Measurements from ENCODE around the gene TMEM245. TPM values are rescaled to one million over a fixed set of nuclear protein-coding genes. Genes with fewer than 3 reads are reported as not detected.

TMEM245 gene
- total RNA-seq (2021; ENCODE audit: unreplicated experiment), result 54.0 TPM
- 25.5 TPM for polyA plus RNA-seq (2012; ENCODE audit: insufficient read length)
- Bru-seq, nascent RNA, result percentile 91 among the genes with signal in this experiment
- BruChase-seq, experiment 1, labeled RNA remaining after a 2-hour chase, result percentile 85 among the genes with signal in this experiment
- BruChase-seq, experiment 2, labeled RNA remaining after a 6-hour chase, result percentile 91 among the genes with signal in this experiment
- long read RNA-seq, partial matches to known transcripts, result 24 of 258 reads
- long read RNA-seq, other reads (novel, unspliced or antisense), result 232 of 258 reads

GRCh38 chr9:109119439-109120203 is at the start of gene TMEM245:
TMEM245 (minus strand) TSS chr9:109119947; CDS start chr9:109119913, 34 bp downstream.
- in situ Hi-C loops (cut with HindIII; ENCODE audit: low pct_unique_long_range_greater_than_20kb, low sequenced_read_pairs), result no loop called here
- CTCF ChIA-PET, result no interaction called here
- peaks cover 32% of the 10 kb centered on the region for H3K4me1 ChIP-seq (ENCODE audit: control insufficient read depth, insufficient read depth, low read length)

GRCh38 chr9:109168170-109168569 is 48.4 kb upstream of the TMEM245 start:
- ATAC-seq, result no peak
- no TSS peak for BruUV-seq (replicated peaks)
- Histone ChIP-seq H3K9me3 (ENCODE audit: control insufficient read depth, insufficient read depth, low read depth, low read length) (no peaks in the 10 kb centered on the region), H3K27me3 (ENCODE audit: control insufficient read depth, insufficient read depth, low read length) (no peaks in the 10 kb centered on the region), H3K27ac (ENCODE audit: low read length) (no peak overlapping the region), H3K4me3 (ENCODE audit: low read depth in 2 of 2, low read length in 2 of 2) (no peak overlapping the region), H3K36me3 (ENCODE audit: control insufficient read depth, insufficient read depth, low read length) (no peaks in the 10 kb centered on the region), H3K4me1 (ENCODE audit: control insufficient read depth, insufficient read depth, low read length) (no peaks in the 10 kb centered on the region)
- in situ Hi-C loops (cut with HindIII; ENCODE audit: low pct_unique_long_range_greater_than_20kb, low sequenced_read_pairs), result no loop called here
- DNase-seq (ENCODE audit: low read depth, low spot score), result no peak
- intact Hi-C loops (cut with micrococcal nuclease; ENCODE audit: unreplicated experiment), result no loop called here
- ChIA-PET CTCF (no interaction called here), POLR2A (interaction anchor here (0.6 kb wide), 1 partner anchor 75 kb away, joined by 3 read pairs; no protein-coding TSS in a partner anchor)
- TF ChIP-seq, protein P1, sequence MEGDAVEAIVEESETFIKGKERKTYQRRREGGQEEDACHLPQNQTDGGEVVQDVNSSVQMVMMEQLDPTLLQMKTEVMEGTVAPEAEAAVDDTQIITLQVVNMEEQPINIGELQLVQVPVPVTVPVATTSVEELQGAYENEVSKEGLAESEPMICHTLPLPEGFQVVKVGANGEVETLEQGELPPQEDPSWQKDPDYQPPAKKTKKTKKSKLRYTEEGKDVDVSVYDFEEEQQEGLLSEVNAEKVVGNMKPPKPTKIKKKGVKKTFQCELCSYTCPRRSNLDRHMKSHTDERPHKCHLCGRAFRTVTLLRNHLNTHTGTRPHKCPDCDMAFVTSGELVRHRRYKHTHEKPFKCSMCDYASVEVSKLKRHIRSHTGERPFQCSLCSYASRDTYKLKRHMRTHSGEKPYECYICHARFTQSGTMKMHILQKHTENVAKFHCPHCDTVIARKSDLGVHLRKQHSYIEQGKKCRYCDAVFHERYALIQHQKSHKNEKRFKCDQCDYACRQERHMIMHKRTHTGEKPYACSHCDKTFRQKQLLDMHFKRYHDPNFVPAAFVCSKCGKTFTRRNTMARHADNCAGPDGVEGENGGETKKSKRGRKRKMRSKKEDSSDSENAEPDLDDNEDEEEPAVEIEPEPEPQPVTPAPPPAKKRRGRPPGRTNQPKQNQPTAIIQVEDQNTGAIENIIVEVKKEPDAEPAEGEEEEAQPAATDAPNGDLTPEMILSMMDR (IDR thresholded peaks at IDR 0.05), result no peak
- TF ChIP-seq TCF7L2 (IDR thresholded peaks at IDR 0.05; ENCODE audit: low read depth, low read length) (no peak), REST (IDR thresholded peaks at IDR 0.05; ENCODE audit: insufficient read depth in 1 of 2, low read depth in 2 of 2, low read length in 1 of 2) (no peak), POLR2AphosphoS5 (IDR thresholded peaks at IDR 0.05; ENCODE audit: low read depth, low read length) (no peak)

More at GRCh38 chr9:109119439-109120203, at the start of gene TMEM245:
- H3K4me3 ChIP-seq (ENCODE audit: low read depth in 2 of 2, low read length in 2 of 2), result peak within 1 kb of the TSS; percentile 72 to 79
- TF ChIP-seq TCF7L2 (IDR thresholded peaks at IDR 0.05; ENCODE audit: low read depth, low read length) (no peak), REST (IDR thresholded peaks at IDR 0.05; ENCODE audit: insufficient read depth in 1 of 2, low read depth in 2 of 2, low read length in 1 of 2) (no peak), POLR2AphosphoS5 (IDR thresholded peaks at IDR 0.05; ENCODE audit: low read depth, low read length) (0 out of 2 replicates have a peak, but pooled peaks have one; percentile 35), SIN3A (IDR thresholded peaks at IDR 0.05; ENCODE audit: borderline replicate concordance, insufficient read depth, low read depth, low read length) (0 out of 2 replicates have a peak, but pooled peaks have one; percentile 18)
- TF ChIP-seq, protein P1 (IDR thresholded peaks at IDR 0.05), result no peak
- POLR2A ChIA-PET, result interaction anchor here (0.5 to 0.9 kb wide), 2 partner anchors 9 to 131 kb away, joined by 3 to 4 read pairs; no protein-coding TSS in a partner anchor
- H3K36me3 ChIP-seq (ENCODE audit: control insufficient read depth, insufficient read depth, low read length), result peaks cover 3% of the 10 kb centered on the region; the same call in 1 of the 2 replicates
- ATAC-seq (peak; percentile 96), DNase-seq (ENCODE audit: low read depth, low spot score) (peak; percentile 86)
- intact Hi-C loops (cut with micrococcal nuclease; ENCODE audit: unreplicated experiment), result no loop called here
- H3K27ac ChIP-seq (ENCODE audit: low read length), result peak within 1 kb of the TSS; percentile 93
- no peaks in the 10 kb centered on the region for H3K27me3 ChIP-seq (ENCODE audit: control insufficient read depth, insufficient read depth, low read length)
- no TSS peak for BruUV-seq (replicated peaks)
- no peaks in the 10 kb centered on the region for H3K9me3 ChIP-seq (ENCODE audit: control insufficient read depth, insufficient read depth, low read depth, low read length)

Measured in Panc1 (cell line).